Esophagus squamous epithelium (tissue), 4 donors: Measurements from ENCODE around the gene GCFC2.

Source experiments
- CTCF ChIP-seq, 6 experiments: fragments of 450-650 bp in 4 of 6; fragments of 200-600 bp in 2 of 6; sonication (generic) in 2 of 6; IDR thresholded peaks; one replicate each; pipeline ENCODE4 v1.5.1; 2016 to 2019; ENCODE audit warnings: antibody characterized with exemption in 6 of 6, mild to moderate bottlenecking in 4 of 6, moderate library complexity in 4 of 6
- POLR2A ChIP-seq, 4 donors: fragments of 450-650 bp; IDR thresholded peaks; one replicate each; pipeline ENCODE4 v1.6.1; 2017; ENCODE audit warnings: antibody characterized with exemption in 4 of 4, mild to moderate bottlenecking in 4 of 4, moderate library complexity in 3 of 4

GRCh38 chr2:75643980-75644379 is 66.7 kb downstream of the GCFC2 start:
- TF ChIP-seq CTCF (IDR thresholded peaks at IDR 0.05) (no peak), POLR2A (IDR thresholded peaks at IDR 0.05) (no peak)
